HL-60/S4 treated with phorbol 12-myristate 13-acetate at 8.2 ng/mL for 4 days and 3 days (cell line): Measurements from ENCODE around the gene SMIM8.

Source experiments
- in situ Hi-C: fragments of 300-500 bp; cut with MboI; formaldehyde crosslinking; loops from 2 replicates; pipeline ENCODE4 v1.15.0; 2022; ENCODE audit warnings: low sequenced_read_pairs

SMIM8 gene

DNA sequence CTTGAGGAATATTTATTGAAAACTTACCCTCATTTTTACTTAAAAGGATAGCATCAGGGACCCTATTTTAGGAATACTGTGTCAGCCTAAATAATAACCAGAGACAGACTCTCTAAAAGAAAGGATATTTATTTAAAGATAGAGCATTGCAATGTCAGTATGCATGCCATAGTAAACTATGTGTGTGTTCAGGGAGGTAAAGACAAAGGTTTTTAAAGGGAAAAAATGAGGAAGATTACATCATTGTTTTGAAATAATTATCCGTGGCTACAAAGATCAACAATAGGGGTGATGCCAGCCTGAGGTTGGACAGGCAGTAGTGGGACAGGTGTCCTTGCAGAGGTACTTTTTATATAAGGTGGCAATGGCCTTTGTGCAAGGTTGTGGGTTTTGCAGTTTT lies 61.6 kb downstream of the SMIM8 start:
- in situ Hi-C loops, result no loop called here

GRCh38 chr6:87384449-87384848 lies 62.1 kb downstream of the SMIM8 start:
- in situ Hi-C loops, result no loop called here

- in situ Hi-C loops, result no loop called here
Observed at GRCh38 chr6:87391334-87391733, 68.9 kb downstream of the SMIM8 start.
